Right atrium auricular region (tissue), 2 donors: ENCODE measurements around the gene PRLH. TPM values are rescaled to one million over a fixed set of nuclear protein-coding genes. Genes with fewer than 3 reads are reported as not detected.

Experiments
- DNase-seq: peaks from one replicate; pipeline ENCODE4 v3.0.0-alpha.2; 2019; ENCODE audit warnings: low spot score
- H3K27ac ChIP-seq, 2 donors: fragments of 200-600 bp; sonication (generic); 1 replicate in 1 of 2; 2 replicates in 1 of 2; pipeline ENCODE4 v1.5.1; 2016 to 2019
- H3K27me3 ChIP-seq, 2 donors: fragments of 200-600 bp; sonication (generic); one replicate each; pipeline versions ENCODE4 v1.5.1 to v1.6.0; 2017 to 2019
- H3K36me3 ChIP-seq: fragments of 200-600 bp; sonication (generic); one replicate; pipeline ENCODE4 v1.5.1; 2016
- H3K4me1 ChIP-seq, 2 donors: fragments of 200-600 bp; sonication (generic); one replicate each; pipeline versions ENCODE4 v1.5.1 to v1.6.0; 2017 to 2019
- H3K4me3 ChIP-seq, 2 donors: fragments of 200-600 bp; sonication (generic); 1 replicate in 1 of 2; 2 replicates in 1 of 2; pipeline ENCODE4 v1.5.1; 2017 to 2019; ENCODE audit warnings: mild to moderate bottlenecking in 1 of 2, moderate library complexity in 1 of 2
- H3K9me3 ChIP-seq, 2 donors: fragments of 200-600 bp; sonication (generic); one replicate each; pipeline ENCODE4 v1.5.1; 2019
- total RNA-seq, 2 donors: library from RNA; depleted of rRNA; stranded (reverse); fragments of >200 nt; gene quantifications; one replicate each; pipeline ENCODE4 v1.1.0, GENCODE V29; 2016
- TF ChIP-seq, protein P1 (sequence below), 2 donors: fragments of 200-600 bp; sonication (generic); IDR thresholded peaks; one replicate each; pipeline ENCODE4 v1.5.1; 2019; ENCODE audit warnings: antibody characterized with exemption in 2 of 2

PRLH gene
- total RNA-seq, 2 donors from 2014 or later: not detected

DNA sequence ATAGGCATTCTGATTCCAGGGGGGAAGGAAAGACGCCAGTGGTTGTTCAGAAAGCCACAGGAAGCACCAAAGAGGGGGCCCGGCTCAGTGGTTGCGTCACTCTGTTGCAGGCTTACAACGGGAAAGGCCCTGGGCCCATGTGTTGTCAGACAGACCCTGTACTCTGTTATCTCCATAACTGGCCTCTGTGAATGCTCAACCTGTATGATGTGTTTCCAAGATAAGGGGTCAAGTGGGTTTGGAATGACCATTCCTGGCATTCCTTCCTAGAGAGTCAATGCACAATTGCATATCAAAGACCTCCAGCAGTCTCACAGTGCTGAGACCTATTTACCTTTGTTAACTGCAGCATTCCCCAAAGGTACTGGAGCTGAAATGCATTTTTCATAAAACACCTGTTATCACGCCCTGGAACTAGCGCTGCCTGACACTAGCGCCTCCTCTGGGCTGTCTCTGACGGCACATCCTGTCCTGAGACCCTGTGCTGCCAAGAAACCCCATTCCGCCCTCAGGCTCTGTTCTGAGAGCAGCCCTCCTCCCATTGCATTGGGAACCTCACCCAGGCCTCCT, 47.9 kb downstream of the PRLH start:
- no peak overlapping the region for H3K27ac ChIP-seq
- no peaks in the 10 kb centered on the region for H3K9me3 ChIP-seq
- no peak for DNase-seq
- H3K4me1 ChIP-seq: peaks cover 0 to 36% of the 10 kb centered on the region in 2 donors
- no peaks in the 10 kb centered on the region for H3K27me3 ChIP-seq
- no peak overlapping the region for H3K4me3 ChIP-seq
- TF ChIP-seq, protein P1, sequence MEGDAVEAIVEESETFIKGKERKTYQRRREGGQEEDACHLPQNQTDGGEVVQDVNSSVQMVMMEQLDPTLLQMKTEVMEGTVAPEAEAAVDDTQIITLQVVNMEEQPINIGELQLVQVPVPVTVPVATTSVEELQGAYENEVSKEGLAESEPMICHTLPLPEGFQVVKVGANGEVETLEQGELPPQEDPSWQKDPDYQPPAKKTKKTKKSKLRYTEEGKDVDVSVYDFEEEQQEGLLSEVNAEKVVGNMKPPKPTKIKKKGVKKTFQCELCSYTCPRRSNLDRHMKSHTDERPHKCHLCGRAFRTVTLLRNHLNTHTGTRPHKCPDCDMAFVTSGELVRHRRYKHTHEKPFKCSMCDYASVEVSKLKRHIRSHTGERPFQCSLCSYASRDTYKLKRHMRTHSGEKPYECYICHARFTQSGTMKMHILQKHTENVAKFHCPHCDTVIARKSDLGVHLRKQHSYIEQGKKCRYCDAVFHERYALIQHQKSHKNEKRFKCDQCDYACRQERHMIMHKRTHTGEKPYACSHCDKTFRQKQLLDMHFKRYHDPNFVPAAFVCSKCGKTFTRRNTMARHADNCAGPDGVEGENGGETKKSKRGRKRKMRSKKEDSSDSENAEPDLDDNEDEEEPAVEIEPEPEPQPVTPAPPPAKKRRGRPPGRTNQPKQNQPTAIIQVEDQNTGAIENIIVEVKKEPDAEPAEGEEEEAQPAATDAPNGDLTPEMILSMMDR (IDR thresholded peaks at IDR 0.05): no peak
- H3K36me3 ChIP-seq: no peaks in the 10 kb centered on the region

DNA sequence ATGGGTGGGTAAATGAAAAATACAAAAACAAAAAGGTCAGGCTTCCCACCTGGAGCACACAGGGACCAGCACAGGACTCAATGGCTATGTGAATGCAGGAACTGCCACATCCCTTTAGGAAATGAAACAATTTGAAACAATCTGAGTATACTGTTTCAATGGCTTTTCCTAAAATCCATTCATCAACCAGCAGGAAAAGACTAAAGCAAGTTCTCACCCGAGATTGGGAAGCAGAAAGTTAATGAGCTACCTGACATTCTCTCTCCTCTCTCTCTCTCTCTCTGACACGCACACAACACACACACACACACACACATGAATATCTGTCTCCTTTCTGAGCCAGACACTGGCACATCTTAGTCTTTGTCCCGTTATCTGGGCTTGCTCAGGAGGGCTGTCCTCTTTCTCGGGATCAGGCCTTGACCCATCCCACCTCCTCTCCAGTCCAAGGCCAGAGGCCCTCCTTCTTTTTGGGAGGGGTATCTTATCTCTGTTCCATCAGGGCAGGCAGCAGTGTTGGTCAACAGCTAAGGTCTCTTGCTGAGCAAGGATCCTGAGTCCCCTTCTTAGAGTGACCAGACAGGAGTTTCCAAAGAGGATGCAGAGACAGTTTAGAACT, 49.4 kb downstream of the PRLH start:
- no peaks in the 10 kb centered on the region for H3K27me3 ChIP-seq
- DNase-seq: no peak
- H3K36me3 ChIP-seq: no peaks in the 10 kb centered on the region
- TF ChIP-seq, protein P1 (IDR thresholded peaks at IDR 0.05): no peak
- no peaks in the 10 kb centered on the region for H3K9me3 ChIP-seq
- peaks cover 0 to 36% of the 10 kb centered on the region in 2 donors for H3K4me1 ChIP-seq
- peak overlapping the region; percentile 66 to 84 for H3K27ac ChIP-seq
- no peak overlapping the region for H3K4me3 ChIP-seq

DNA sequence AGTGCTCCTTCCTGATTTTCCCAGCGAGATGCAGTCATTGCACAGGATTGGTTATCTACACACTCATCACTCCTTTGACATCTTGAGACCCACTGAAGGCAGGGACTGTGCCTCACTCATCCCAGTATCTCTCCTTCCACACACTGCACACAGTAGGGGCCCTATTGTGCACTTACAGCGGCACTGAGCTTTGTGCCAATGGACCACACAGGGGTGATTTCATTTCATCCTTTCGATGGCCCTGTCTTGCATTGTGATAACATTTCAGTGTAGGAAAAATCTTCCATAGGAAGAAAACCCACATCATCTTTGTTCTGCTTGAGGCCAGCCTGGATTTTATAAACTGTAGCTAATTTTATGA, 50.0 kb downstream of the PRLH start:
- Histone ChIP-seq H3K27ac (peak overlapping the region; percentile 66 to 84), H3K4me3 (no peak overlapping the region), H3K36me3 (no peaks in the 10 kb centered on the region), H3K27me3 (no peaks in the 10 kb centered on the region), H3K9me3 (no peaks in the 10 kb centered on the region), H3K4me1 (peaks cover 0 to 36% of the 10 kb centered on the region in 2 donors)
- TF ChIP-seq, protein P1 (IDR thresholded peaks at IDR 0.05): no peak
- no peak for DNase-seq

Other genes starting within 250 kb of the PRLH start
- gene COL6A3, start 152.4 kb upstream of the PRLH start, total RNA-seq: 100 to 1,000 TPM in 1 of 2 donors, 10 to 100 TPM in 1; 61.6 to 103 TPM
- 100 to 1,000 TPM in 1 of 2 donors, 10 to 100 TPM in 1; 27.1 to 108 TPM for gene MLPH, start 79.3 kb upstream of the PRLH start, total RNA-seq
- gene RAB17, start 24.2 kb downstream of the PRLH start, total RNA-seq: 1 to 10 TPM; 1.0 to 4.5 TPM
- gene LRRFIP1, start 61.0 kb downstream of the PRLH start, total RNA-seq: 10 to 100 TPM; 71.2 to 88.5 TPM
- gene RBM44, start 232.2 kb downstream of the PRLH start, total RNA-seq: under 1 TPM; 0.30 to 0.55 TPM